Panc1 (cell line): ENCODE measurements around the gene MAP4K2.

Experiments used
- POLR2AphosphoS5 ChIP-seq: IDR thresholded peaks from 2 replicates; pipeline ENCODE4 v1.6.1; 2012; ENCODE audit warnings: mild to moderate bottlenecking, low read depth, low read length, moderate library complexity
- SIN3A ChIP-seq: IDR thresholded peaks from 2 replicates; pipeline ENCODE4 v1.6.1; 2012; ENCODE audit warnings: low read depth, mild to moderate bottlenecking, low read length, moderate library complexity, borderline replicate concordance; ENCODE audit not compliant: insufficient read depth
- TCF7L2 ChIP-seq: IDR thresholded peaks from 2 replicates; pipeline ENCODE4 v1.6.1; 2011; ENCODE audit warnings: mild to moderate bottlenecking, low read depth, low read length, inconsistent platforms
- TF ChIP-seq, protein P1 (sequence below): fragments of 450-650 bp; IDR thresholded peaks from 2 replicates; pipeline ENCODE4 v1.5.1; 2017; ENCODE audit warnings: mild to moderate bottlenecking
- TF ChIP-seq, protein P2 (sequence below), 2 experiments: IDR thresholded peaks; 2 replicates each; pipeline ENCODE4 v1.6.1; 2011 to 2012; ENCODE audit warnings: low read depth in 2 of 2, control low read depth in 1 of 2, low read length in 1 of 2, mild to moderate bottlenecking in 1 of 2, moderate library complexity in 1 of 2; ENCODE audit not compliant: insufficient read depth in 1 of 2

DNA sequence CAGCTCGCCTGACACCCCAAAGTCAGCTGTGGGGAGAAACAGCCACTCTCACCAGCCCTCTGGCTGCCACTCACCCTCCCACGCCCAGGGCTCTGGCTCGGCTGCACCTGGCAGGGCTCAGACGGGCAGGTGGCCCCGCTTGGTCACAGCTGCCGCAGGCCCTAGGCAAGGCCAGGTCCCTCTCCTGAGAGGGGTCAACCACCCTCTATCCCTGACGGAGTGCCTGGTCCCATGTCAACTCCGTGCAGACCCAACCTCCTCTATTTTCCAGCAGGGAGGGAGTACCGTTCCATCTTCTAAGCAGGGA, 1.9 kb downstream of the MAP4K2 start:
- TF ChIP-seq, protein P1, sequence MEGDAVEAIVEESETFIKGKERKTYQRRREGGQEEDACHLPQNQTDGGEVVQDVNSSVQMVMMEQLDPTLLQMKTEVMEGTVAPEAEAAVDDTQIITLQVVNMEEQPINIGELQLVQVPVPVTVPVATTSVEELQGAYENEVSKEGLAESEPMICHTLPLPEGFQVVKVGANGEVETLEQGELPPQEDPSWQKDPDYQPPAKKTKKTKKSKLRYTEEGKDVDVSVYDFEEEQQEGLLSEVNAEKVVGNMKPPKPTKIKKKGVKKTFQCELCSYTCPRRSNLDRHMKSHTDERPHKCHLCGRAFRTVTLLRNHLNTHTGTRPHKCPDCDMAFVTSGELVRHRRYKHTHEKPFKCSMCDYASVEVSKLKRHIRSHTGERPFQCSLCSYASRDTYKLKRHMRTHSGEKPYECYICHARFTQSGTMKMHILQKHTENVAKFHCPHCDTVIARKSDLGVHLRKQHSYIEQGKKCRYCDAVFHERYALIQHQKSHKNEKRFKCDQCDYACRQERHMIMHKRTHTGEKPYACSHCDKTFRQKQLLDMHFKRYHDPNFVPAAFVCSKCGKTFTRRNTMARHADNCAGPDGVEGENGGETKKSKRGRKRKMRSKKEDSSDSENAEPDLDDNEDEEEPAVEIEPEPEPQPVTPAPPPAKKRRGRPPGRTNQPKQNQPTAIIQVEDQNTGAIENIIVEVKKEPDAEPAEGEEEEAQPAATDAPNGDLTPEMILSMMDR, result no peak
- no peak for TF ChIP-seq SIN3A
- no peak for TF ChIP-seq TCF7L2
- TF ChIP-seq POLR2AphosphoS5, result no peak
- TF ChIP-seq, protein P2, sequence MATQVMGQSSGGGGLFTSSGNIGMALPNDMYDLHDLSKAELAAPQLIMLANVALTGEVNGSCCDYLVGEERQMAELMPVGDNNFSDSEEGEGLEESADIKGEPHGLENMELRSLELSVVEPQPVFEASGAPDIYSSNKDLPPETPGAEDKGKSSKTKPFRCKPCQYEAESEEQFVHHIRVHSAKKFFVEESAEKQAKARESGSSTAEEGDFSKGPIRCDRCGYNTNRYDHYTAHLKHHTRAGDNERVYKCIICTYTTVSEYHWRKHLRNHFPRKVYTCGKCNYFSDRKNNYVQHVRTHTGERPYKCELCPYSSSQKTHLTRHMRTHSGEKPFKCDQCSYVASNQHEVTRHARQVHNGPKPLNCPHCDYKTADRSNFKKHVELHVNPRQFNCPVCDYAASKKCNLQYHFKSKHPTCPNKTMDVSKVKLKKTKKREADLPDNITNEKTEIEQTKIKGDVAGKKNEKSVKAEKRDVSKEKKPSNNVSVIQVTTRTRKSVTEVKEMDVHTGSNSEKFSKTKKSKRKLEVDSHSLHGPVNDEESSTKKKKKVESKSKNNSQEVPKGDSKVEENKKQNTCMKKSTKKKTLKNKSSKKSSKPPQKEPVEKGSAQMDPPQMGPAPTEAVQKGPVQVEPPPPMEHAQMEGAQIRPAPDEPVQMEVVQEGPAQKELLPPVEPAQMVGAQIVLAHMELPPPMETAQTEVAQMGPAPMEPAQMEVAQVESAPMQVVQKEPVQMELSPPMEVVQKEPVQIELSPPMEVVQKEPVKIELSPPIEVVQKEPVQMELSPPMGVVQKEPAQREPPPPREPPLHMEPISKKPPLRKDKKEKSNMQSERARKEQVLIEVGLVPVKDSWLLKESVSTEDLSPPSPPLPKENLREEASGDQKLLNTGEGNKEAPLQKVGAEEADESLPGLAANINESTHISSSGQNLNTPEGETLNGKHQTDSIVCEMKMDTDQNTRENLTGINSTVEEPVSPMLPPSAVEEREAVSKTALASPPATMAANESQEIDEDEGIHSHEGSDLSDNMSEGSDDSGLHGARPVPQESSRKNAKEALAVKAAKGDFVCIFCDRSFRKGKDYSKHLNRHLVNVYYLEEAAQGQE (IDR thresholded peaks at IDR 0.05; ENCODE audit: insufficient read depth in 1 of 2, low read depth in 2 of 2, low read length in 1 of 2), result no peak
